NB4 (cell line): ENCODE measurements around the gene SYMPK.

ENCODE experiments used
- DNase-seq: peaks from one replicate; pipeline ENCODE4 v3.0.0; 2010; ENCODE audit warnings: low read depth
- H3K4me3 ChIP-seq: one replicate; pipeline ENCODE4 v1.5.1; 2011; ENCODE audit warnings: mild to moderate bottlenecking, low read depth, low read length, moderate library complexity
- CTCF ChIP-seq: IDR thresholded peaks from one replicate; pipeline ENCODE4 v1.5.1; 2012; ENCODE audit warnings: low read depth, low read length
- MAX ChIP-seq: IDR thresholded peaks from 2 replicates; pipeline ENCODE4 v1.6.1; 2011; ENCODE audit warnings: low read depth, low read length
- MYC ChIP-seq: IDR thresholded peaks from 2 replicates; pipeline ENCODE4 v1.6.1; 2011; ENCODE audit warnings: low read depth, low read length
- POLR2A ChIP-seq: IDR thresholded peaks from 2 replicates; pipeline ENCODE4 v1.6.1; 2011; ENCODE audit warnings: mild to moderate bottlenecking; ENCODE audit not compliant: insufficient read length; ENCODE audit errors: extremely low read depth

The SYMPK gene

GRCh38 chr19:45828523-45828922 lies 34.4 kb downstream of the SYMPK start:
- TF ChIP-seq MYC (no peak), POLR2A (no peak), CTCF (no peak), MAX (no peak)
- H3K4me3 ChIP-seq = no peak overlapping the region
- no peak for DNase-seq

GRCh38 chr19:45827459-45828093 lies 35.4 kb downstream of the SYMPK start:
- DNase-seq = no peak
- H3K4me3 ChIP-seq = no peak overlapping the region
- no peak for TF ChIP-seq MAX

GRCh38 chr19:45826934-45827333 lies 36.0 kb downstream of the SYMPK start:
- no peak for DNase-seq
- no peak overlapping the region for H3K4me3 ChIP-seq
- TF ChIP-seq MAX (no peak), POLR2A (no peak), CTCF (no peak), MYC (no peak)

- no peak overlapping the region for H3K4me3 ChIP-seq
- no peak for DNase-seq
- TF ChIP-seq POLR2A (no peak), MYC (no peak), CTCF (no peak), MAX (no peak)
Measured at GRCh38 chr19:45825917-45826893, 36.7 kb downstream of the SYMPK start.

- no peak for DNase-seq
- no peak for TF ChIP-seq MYC
- TF ChIP-seq CTCF = no peak
- no peak for TF ChIP-seq POLR2A
- no peak for TF ChIP-seq MAX
- H3K4me3 ChIP-seq = no peak overlapping the region
Measured at GRCh38 chr19:45825263-45825605, 37.7 kb downstream of the SYMPK start.
